Common myeloid progenitor, CD34-positive (primary cell): ENCODE measurements around the gene ATXN7. TPM values are rescaled to one million over a fixed set of nuclear protein-coding genes. Genes with fewer than 3 reads are reported as not detected.

ENCODE experiments used
- CTCF ChIA-PET: fragments of 350-600 bp; sonication (Branson Sonifier 250); formaldehyde crosslinking; loops from one replicate; lab custom pipeline; 2021; ENCODE audit warnings: antibody characterized with exemption; lab: Charles Lee
- POLR2A ChIA-PET: fragments of 350-600 bp; sonication (Branson Sonifier 250); formaldehyde crosslinking; loops from one replicate; lab custom pipeline; 2021; ENCODE audit warnings: antibody characterized with exemption; lab: Charles Lee
- DNase-seq, 3 donors: peaks; one replicate each; pipeline versions ENCODE4 v3.0.0 to v3.0.0-alpha.2; 2013
- H3K27ac ChIP-seq, 2 experiments: 1 replicate in 1 of 2; 2 replicates in 1 of 2; pipeline ENCODE4 v1.7.0; 2013; ENCODE audit warnings: inconsistent platforms in 2 of 2, low read length in 2 of 2, mild to moderate bottlenecking in 2 of 2, low read depth in 1 of 2, moderate library complexity in 1 of 2; ENCODE audit not compliant: severe bottlenecking in 2 of 2, insufficient read depth in 1 of 2, poor library complexity in 1 of 2
- H3K27me3 ChIP-seq, 5 experiments: replicated peaks in 2 of 5; 1 replicate in 3 of 5; 2 replicates in 2 of 5; pipeline versions ENCODE4 v1.6.1 to v1.7.0; 2013; ENCODE audit warnings: low read length in 4 of 5, mild to moderate bottlenecking in 2 of 5, moderate library complexity in 2 of 5, inconsistent platforms in 1 of 5; ENCODE audit not compliant: insufficient read depth in 5 of 5, control insufficient read depth in 4 of 5
- H3K36me3 ChIP-seq, 4 experiments: 1 replicate in 2 of 4; 2 replicates in 2 of 4; pipeline versions ENCODE4 v1.6.1 to v1.7.0; 2013; ENCODE audit warnings: low read length in 3 of 4, control low read depth in 1 of 4, mild to moderate bottlenecking in 1 of 4; ENCODE audit not compliant: control insufficient read depth in 4 of 4, insufficient read depth in 4 of 4
- H3K4me1 ChIP-seq, 4 experiments: 1 replicate in 3 of 4; 2 replicates in 1 of 4; pipeline versions ENCODE4 v1.6.1 to v1.7.1; 2013; ENCODE audit warnings: low read length in 3 of 4, mild to moderate bottlenecking in 3 of 4, control low read depth in 1 of 4, inconsistent platforms in 1 of 4, moderate library complexity in 1 of 4; ENCODE audit not compliant: control insufficient read depth in 4 of 4, insufficient read depth in 4 of 4; ENCODE audit errors: control extremely low read depth in 1 of 4
- H3K4me3 ChIP-seq, 7 experiments: 1 replicate in 4 of 7; 2 replicates in 3 of 7; pipeline versions ENCODE4 v1.5.1 to v1.7.0; 2013; ENCODE audit warnings: mild to moderate bottlenecking in 7 of 7, low read length in 6 of 7, moderate library complexity in 6 of 7, inconsistent platforms in 2 of 7, low read depth in 2 of 7, control low read depth in 1 of 7; ENCODE audit not compliant: insufficient read depth in 4 of 7, control insufficient read depth in 1 of 7; ENCODE audit errors: extremely low read depth in 1 of 7
- H3K9me3 ChIP-seq, 5 experiments: 1 replicate in 4 of 5; 2 replicates in 1 of 5; pipeline versions ENCODE4 v1.6.1 to v1.7.1; 2013; ENCODE audit warnings: low read length in 4 of 5, mild to moderate bottlenecking in 2 of 5, inconsistent platforms in 1 of 5, low read depth in 1 of 5, moderate library complexity in 1 of 5; ENCODE audit not compliant: control insufficient read depth in 4 of 5, insufficient read depth in 2 of 5; ENCODE audit errors: control extremely low read depth in 1 of 5
- WGBS: methylation state at CpG from one replicate; pipeline ENCODE4 v1.1.5; 2013; ENCODE audit not compliant: insufficient coverage; 5-methylcytosine and 5-hydroxymethylcytosine counted together
- polyA plus RNA-seq: library from polyadenylated mRNA; unstranded; fragments of 120-200 nt; gene quantifications from one replicate; pipeline ENCODE4 v1.2.1, GENCODE V29; 2013

The ATXN7 gene
- polyA plus RNA-seq = 46.2 TPM

GRCh38 chr3:63863150-63864007, at the start of gene ATXN7, which contains the start of gene THOC7:
TSS of gene ATXN7 (plus strand) at chr3:63863867. CDS start at chr3:63912599, 48,732 bp downstream.
TSS of gene THOC7 (minus strand) at chr3:63863805. CDS start at chr3:63863790, 15 bp downstream.
- DNase-seq = peak; percentile 53 to 83 (median 70)
- Histone ChIP-seq H3K36me3 (peaks cover 0 to 5% (median 1%) of the 10 kb centered on the region in 4 experiments), H3K27me3 (no peaks in the 10 kb centered on the region), H3K4me1 (peaks cover 3 to 25% (median 18%) of the 10 kb centered on the region in 4 experiments), H3K9me3 (no peaks in the 10 kb centered on the region), H3K27ac (peak within 1 kb of the TSS; percentile 81 to 93), H3K4me3 (peak within 1 kb of the TSS; percentile 81 to 95 (median 85))
- under 1% methylated on average over 76 of the region's 98 CpGs for WGBS
- ChIA-PET CTCF (no interaction called here), POLR2A (interaction anchor here (0.6 to 1.0 kb wide), 2 partner anchors 48 to 130 kb away, joined by 3 read pairs; partner anchors contain the start of gene SCAANT1)

GRCh38 chr3:63814237-63814636, 49.4 kb upstream of the ATXN7 start:
- no peaks in the 10 kb centered on the region for H3K4me1 ChIP-seq
- ChIA-PET CTCF (no interaction called here), POLR2A (no interaction called here)
- no peaks in the 10 kb centered on the region for H3K9me3 ChIP-seq
- DNase-seq = no peak
- H3K27me3 ChIP-seq = no peaks in the 10 kb centered on the region
- no peak overlapping the region for H3K4me3 ChIP-seq
- peaks cover 0 to 3% (median 0%) of the 10 kb centered on the region in 4 experiments for H3K36me3 ChIP-seq
- WGBS = 100% methylated on average over 1 of the region's 3 CpGs
- no peak overlapping the region for H3K27ac ChIP-seq

GRCh38 chr3:63817225-63817624, 46.4 kb upstream of the ATXN7 start:
- Histone ChIP-seq H3K9me3 (no peaks in the 10 kb centered on the region), H3K4me1 (no peaks in the 10 kb centered on the region), H3K36me3 (peaks cover 0 to 3% (median 0%) of the 10 kb centered on the region in 4 experiments), H3K4me3 (no peak overlapping the region), H3K27ac (no peak overlapping the region), H3K27me3 (no peaks in the 10 kb centered on the region)
- no peak for DNase-seq
- ChIA-PET POLR2A (no interaction called here), CTCF (interaction anchor here (0.6 to 4.2 kb wide), 6 partner anchors 10 to 1192 kb away, joined by 3 to 41 read pairs (median 4); no protein-coding TSS in a partner anchor)
- 100% methylated on average over 1 of the region's 5 CpGs for whole genome bisulfite sequencing

- Histone ChIP-seq H3K27me3 (no peaks in the 10 kb centered on the region), H3K36me3 (peaks cover 0 to 3% (median 0%) of the 10 kb centered on the region in 4 experiments), H3K4me3 (no peak overlapping the region), H3K27ac (no peak overlapping the region), H3K4me1 (no peaks in the 10 kb centered on the region), H3K9me3 (no peaks in the 10 kb centered on the region)
- WGBS = 20% methylated on average over 4 of the region's 10 CpGs
- ChIA-PET POLR2A (no interaction called here), CTCF (interaction anchor here (0.6 to 4.2 kb wide), 13 partner anchors 12 to 1193 kb away, joined by 3 to 41 read pairs (median 4); no protein-coding TSS in a partner anchor)
- peak; percentile 50 to 74 (median 70) for DNase-seq
Measured at GRCh38 chr3:63818282-63819150, 45.2 kb upstream of the ATXN7 start.

- H3K27me3 ChIP-seq = no peaks in the 10 kb centered on the region
- H3K36me3 ChIP-seq = no peaks in the 10 kb centered on the region
- no peaks in the 10 kb centered on the region for H3K9me3 ChIP-seq
- ChIA-PET POLR2A (no interaction called here), CTCF (interaction anchor here (1.1 to 4.2 kb wide), 7 partner anchors 11 to 469 kb away, joined by 3 to 41 read pairs (median 5); no protein-coding TSS in a partner anchor)
- H3K4me1 ChIP-seq = no peaks in the 10 kb centered on the region
- no CpG with 5 or more reads among the region's 1 CpG for WGBS
- DNase-seq = no peak
- H3K4me3 ChIP-seq = no peak within 1 kb of the TSS
- H3K27ac ChIP-seq = no peak within 1 kb of the TSS
Measured at GRCh38 chr3:63819151-63819398, 44.6 kb upstream of the ATXN7 start, which contains the start of gene C3orf49. TSS of gene C3orf49 (plus strand) at chr3:63819299. CDS start at chr3:63819472, 173 bp downstream.

- CTCF ChIA-PET = no interaction called here
- 100% methylated on average over 3 of the region's 4 CpGs for WGBS
- H3K9me3 ChIP-seq = no peaks in the 10 kb centered on the region
Measured at GRCh38 chr3:63824309-63824708, 39.4 kb upstream of the ATXN7 start.

More at GRCh38 chr3:63824309-63824708, 39.4 kb upstream of the ATXN7 start:
- Histone ChIP-seq H3K4me1 (no peaks in the 10 kb centered on the region), H3K36me3 (peaks cover 2 to 8% (median 3%) of the 10 kb centered on the region in 4 experiments), H3K4me3 (no peak overlapping the region), H3K27ac (no peak overlapping the region), H3K27me3 (no peaks in the 10 kb centered on the region)
- POLR2A ChIA-PET = no interaction called here
- DNase-seq = no peak
